Stomach (tissue), 4 donors: ENCODE measurements around the gene RELN.

Source experiments
- EP300 ChIP-seq: sonication (generic); formaldehyde crosslinking; IDR thresholded peaks from one replicate; pipeline ENCODE4 v1.6.1; 2017; ENCODE audit warnings: antibody characterized with exemption
- POLR2A ChIP-seq, 4 donors: fragments of 450-650 bp; IDR thresholded peaks; one replicate each; pipeline ENCODE4 v1.6.1; 2016; ENCODE audit warnings: antibody characterized with exemption in 4 of 4, control low read depth in 2 of 4, mild to moderate bottlenecking in 1 of 4, moderate library complexity in 1 of 4
- POLR2AphosphoS5 ChIP-seq, 3 donors: sonication (generic); formaldehyde crosslinking; IDR thresholded peaks; one replicate each; pipeline ENCODE4 v1.6.1; 2016; ENCODE audit warnings: antibody characterized with exemption in 3 of 3
- TF ChIP-seq, protein P1 (sequence below), 7 experiments: fragments of 450-650 bp in 4 of 7; fragments of 200-600 bp in 3 of 7; sonication (generic) in 3 of 7; IDR thresholded peaks; one replicate each; pipeline ENCODE4 v1.5.1; 2016 to 2019; ENCODE audit warnings: antibody characterized with exemption in 7 of 7, control low read depth in 2 of 7, mild to moderate bottlenecking in 1 of 7

DNA sequence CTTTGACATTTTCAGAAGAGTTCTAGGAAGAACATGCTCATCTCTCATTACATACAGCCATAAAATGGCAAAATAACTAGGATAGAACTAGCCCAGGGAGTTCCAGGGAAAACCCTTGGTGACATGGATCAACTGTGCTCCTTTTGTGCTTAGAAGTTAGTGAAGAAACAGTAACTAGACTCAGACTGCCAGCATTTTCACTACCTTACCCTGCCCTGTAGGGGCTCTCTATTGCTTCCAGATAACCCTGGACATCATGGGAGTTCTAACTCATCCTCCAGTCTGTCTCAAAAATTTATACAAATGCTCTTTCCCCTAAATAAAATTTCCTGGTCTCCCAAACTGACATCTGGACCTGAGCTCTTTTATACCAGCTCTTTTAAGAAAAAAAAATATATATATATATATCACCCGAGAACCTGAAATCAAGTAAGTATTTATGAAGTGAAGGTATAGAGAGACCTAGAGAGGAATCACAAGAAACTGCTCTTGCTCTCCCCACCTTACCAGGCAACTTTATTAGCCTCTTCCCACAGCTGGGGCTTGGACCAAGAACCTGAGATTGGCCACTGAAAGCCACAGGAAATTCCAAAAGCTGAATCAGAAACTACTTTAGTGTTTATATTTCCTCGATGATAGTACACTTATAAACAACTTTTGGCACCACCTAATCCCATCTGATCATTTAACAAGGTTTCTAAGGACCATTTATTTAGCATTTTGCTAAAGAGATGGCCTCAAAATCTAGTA, 101.4 kb downstream of the RELN start:
- TF ChIP-seq, protein P1, sequence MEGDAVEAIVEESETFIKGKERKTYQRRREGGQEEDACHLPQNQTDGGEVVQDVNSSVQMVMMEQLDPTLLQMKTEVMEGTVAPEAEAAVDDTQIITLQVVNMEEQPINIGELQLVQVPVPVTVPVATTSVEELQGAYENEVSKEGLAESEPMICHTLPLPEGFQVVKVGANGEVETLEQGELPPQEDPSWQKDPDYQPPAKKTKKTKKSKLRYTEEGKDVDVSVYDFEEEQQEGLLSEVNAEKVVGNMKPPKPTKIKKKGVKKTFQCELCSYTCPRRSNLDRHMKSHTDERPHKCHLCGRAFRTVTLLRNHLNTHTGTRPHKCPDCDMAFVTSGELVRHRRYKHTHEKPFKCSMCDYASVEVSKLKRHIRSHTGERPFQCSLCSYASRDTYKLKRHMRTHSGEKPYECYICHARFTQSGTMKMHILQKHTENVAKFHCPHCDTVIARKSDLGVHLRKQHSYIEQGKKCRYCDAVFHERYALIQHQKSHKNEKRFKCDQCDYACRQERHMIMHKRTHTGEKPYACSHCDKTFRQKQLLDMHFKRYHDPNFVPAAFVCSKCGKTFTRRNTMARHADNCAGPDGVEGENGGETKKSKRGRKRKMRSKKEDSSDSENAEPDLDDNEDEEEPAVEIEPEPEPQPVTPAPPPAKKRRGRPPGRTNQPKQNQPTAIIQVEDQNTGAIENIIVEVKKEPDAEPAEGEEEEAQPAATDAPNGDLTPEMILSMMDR (IDR thresholded peaks at IDR 0.05) = no peak
- no peak for TF ChIP-seq POLR2A (IDR thresholded peaks at IDR 0.05)
- no peak for TF ChIP-seq EP300
- TF ChIP-seq POLR2AphosphoS5 (IDR thresholded peaks at IDR 0.05) = no peak
